ENCODE results near the gene CH25H. TPM values are rescaled to one million over a fixed set of nuclear protein-coding genes. Genes with fewer than 3 reads are reported as not detected.

The CH25H gene
- total RNA-seq, 1 experiment from 2014 or later = not detected

DNA sequence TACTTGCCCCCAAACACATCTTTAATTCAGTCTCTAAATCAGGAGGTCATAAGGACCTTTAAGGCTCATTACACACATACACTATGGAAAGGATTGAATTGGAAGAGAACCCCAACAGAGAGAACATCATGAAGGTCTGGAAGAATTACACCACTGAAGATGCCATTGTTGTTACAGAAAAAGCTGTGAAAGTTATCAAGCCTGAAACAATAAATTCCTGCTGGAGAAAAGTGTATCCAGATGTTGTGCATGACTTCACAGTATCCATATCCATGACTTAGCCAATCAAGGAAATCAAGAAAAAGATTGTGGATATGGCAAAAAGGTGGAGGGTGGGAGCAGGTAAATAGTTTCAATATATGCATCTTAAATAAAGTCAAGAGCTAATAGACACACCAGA lies 30.7 kb upstream of the CH25H start:
- BruUV-seq (replicated peaks) = no TSS peak
- ChIA-PET POLR2A (ENCODE audit: unreplicated experiment) (no interaction called here), CTCF (no interaction called here)
- DNase-seq = no peak
- Histone ChIP-seq H3K4me1 (replicated peaks; ENCODE audit: insufficient read depth) (peaks cover 16% of the 10 kb centered on the region), H3K27me3 (ENCODE audit: insufficient read depth, low read depth) (no peaks in the 10 kb centered on the region), H3F3A (ENCODE audit: insufficient read depth, low read depth) (peaks cover 8% of the 10 kb centered on the region; the same call in 1 of the 2 replicates), H2AFZ (no peak overlapping the region), H3K4me2 (no peak overlapping the region), H3K79me2 (ENCODE audit: low read depth) (no peaks in the 10 kb centered on the region), H3K9me2 (ENCODE audit: insufficient read depth) (no peaks in the 10 kb centered on the region), H4K20me1 (ENCODE audit: insufficient read depth) (no peaks in the 10 kb centered on the region), H3K4me3 (no peak overlapping the region), H3K27ac (no peak overlapping the region), H3K9me3 (ENCODE audit: insufficient read depth, low read depth) (no peaks in the 10 kb centered on the region), H3K36me3 (ENCODE audit: low read depth) (no peaks in the 10 kb centered on the region)
- intact Hi-C loops (cut with micrococcal nuclease; ENCODE audit: unreplicated experiment) = no loop called here
- no peak for TF ChIP-seq EZH2 (IDR thresholded peaks at IDR 0.05; ENCODE audit: low read depth)
- TF ChIP-seq, protein P1, sequence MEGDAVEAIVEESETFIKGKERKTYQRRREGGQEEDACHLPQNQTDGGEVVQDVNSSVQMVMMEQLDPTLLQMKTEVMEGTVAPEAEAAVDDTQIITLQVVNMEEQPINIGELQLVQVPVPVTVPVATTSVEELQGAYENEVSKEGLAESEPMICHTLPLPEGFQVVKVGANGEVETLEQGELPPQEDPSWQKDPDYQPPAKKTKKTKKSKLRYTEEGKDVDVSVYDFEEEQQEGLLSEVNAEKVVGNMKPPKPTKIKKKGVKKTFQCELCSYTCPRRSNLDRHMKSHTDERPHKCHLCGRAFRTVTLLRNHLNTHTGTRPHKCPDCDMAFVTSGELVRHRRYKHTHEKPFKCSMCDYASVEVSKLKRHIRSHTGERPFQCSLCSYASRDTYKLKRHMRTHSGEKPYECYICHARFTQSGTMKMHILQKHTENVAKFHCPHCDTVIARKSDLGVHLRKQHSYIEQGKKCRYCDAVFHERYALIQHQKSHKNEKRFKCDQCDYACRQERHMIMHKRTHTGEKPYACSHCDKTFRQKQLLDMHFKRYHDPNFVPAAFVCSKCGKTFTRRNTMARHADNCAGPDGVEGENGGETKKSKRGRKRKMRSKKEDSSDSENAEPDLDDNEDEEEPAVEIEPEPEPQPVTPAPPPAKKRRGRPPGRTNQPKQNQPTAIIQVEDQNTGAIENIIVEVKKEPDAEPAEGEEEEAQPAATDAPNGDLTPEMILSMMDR (conservative IDR thresholded peaks at IDR 0.05) = no peak

DNA sequence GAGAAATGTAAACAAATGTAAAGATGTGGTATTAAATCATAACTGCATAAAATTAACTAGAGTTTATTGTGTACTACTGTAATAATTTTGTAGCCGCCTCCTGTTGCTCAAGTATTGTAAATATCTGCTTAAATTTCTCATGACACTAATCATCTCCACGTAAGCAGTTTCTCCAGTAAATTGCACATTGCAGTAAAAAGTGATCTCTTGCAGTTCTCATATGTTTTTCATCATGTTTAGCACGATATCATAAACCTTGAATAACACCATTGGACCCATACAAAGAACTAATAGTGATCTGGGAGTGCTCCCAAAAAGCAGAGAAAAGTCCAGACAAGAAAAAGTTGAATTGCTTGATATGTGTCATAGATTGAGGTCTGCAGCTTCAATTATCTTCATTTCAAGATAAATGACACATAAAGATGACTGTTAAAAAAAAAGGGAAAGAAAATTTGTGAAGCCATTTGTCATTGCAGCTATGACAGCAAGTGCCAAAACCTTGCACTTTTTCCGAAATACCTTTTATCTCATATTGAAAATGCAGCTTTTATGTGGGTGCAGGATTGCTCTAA lies 29.2 kb upstream of the CH25H start:
- POLR2A ChIA-PET (ENCODE audit: unreplicated experiment) = no interaction called here
- intact Hi-C loops (cut with micrococcal nuclease; ENCODE audit: unreplicated experiment) = no loop called here
- no peak for TF ChIP-seq EZH2 (IDR thresholded peaks at IDR 0.05; ENCODE audit: low read depth)
- TF ChIP-seq, protein P1 (conservative IDR thresholded peaks at IDR 0.05) = no peak
- H2AFZ ChIP-seq = no peak overlapping the region
- no peaks in the 10 kb centered on the region for H4K20me1 ChIP-seq (ENCODE audit: insufficient read depth)
- no peaks in the 10 kb centered on the region for H3K79me2 ChIP-seq (ENCODE audit: low read depth)
- H3K27ac ChIP-seq = no peak overlapping the region
- no peaks in the 10 kb centered on the region for H3K27me3 ChIP-seq (ENCODE audit: insufficient read depth, low read depth)
- no peaks in the 10 kb centered on the region for H3K36me3 ChIP-seq (ENCODE audit: low read depth)
- H3K4me1 ChIP-seq (replicated peaks; ENCODE audit: insufficient read depth) = 0 out of 2 replicates have a peak, but pooled peaks cover 1% of the 10 kb centered on the region
- no peak for DNase-seq
- H3K9me3 ChIP-seq (ENCODE audit: insufficient read depth, low read depth) = no peaks in the 10 kb centered on the region
- BruUV-seq (replicated peaks) = no TSS peak
- H3K4me2 ChIP-seq = no peak overlapping the region
- no peaks in the 10 kb centered on the region for H3K9me2 ChIP-seq (ENCODE audit: insufficient read depth)
- H3F3A ChIP-seq (ENCODE audit: insufficient read depth, low read depth) = no peaks in the 10 kb centered on the region
- CTCF ChIA-PET = no interaction called here
- H3K4me3 ChIP-seq = no peak overlapping the region

DNA sequence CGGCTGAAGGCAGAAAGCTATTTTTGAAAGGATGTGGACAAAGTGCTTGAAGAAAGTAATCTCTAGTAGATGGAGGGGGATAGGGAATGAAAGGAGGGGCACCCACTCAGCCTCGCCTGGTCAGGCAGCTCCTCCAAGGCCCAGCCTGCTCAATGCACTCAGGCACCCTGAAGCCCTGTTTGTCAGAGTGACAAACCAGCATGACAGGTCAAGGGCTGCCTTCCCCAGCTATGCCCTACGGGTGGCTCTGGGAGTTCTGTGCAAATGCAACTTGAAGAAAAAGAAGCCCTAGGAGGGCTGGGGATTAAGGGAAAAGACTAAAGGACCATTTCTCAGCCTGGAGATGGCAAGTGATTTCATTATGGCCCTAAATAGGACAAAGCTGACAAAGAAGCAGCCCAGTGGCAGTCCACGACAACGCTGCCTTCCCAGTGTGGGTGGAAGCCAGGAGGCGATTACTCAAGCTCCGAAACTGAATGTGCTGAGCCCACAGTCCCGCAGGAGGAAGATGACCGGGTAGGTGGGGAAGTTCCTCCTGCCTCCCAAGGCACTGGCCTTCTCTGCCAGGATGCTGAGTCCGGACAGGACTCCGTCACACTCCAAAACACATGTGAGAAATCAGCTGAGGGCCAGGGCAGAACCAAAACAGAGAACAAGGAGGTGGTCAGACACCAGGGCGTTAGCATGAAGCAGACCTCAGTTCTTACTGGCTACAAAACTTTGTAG lies 28.1 kb upstream of the CH25H start:
- Histone ChIP-seq H3K4me2 (no peak overlapping the region), H3F3A (ENCODE audit: insufficient read depth, low read depth) (no peaks in the 10 kb centered on the region), H3K4me3 (no peak overlapping the region), H3K9me3 (ENCODE audit: insufficient read depth, low read depth) (no peaks in the 10 kb centered on the region), H3K9me2 (ENCODE audit: insufficient read depth) (no peaks in the 10 kb centered on the region), H3K4me1 (replicated peaks; ENCODE audit: insufficient read depth) (no peaks in the 10 kb centered on the region), H3K27me3 (ENCODE audit: insufficient read depth, low read depth) (no peaks in the 10 kb centered on the region), H3K27ac (no peak overlapping the region), H2AFZ (no peak overlapping the region), H3K79me2 (ENCODE audit: low read depth) (no peaks in the 10 kb centered on the region), H3K36me3 (ENCODE audit: low read depth) (no peaks in the 10 kb centered on the region), H4K20me1 (ENCODE audit: insufficient read depth) (no peaks in the 10 kb centered on the region)
- intact Hi-C loops (cut with micrococcal nuclease; ENCODE audit: unreplicated experiment) = no loop called here
- no TSS peak for BruUV-seq (replicated peaks)
- CTCF ChIA-PET = interaction anchor here (0.6 kb wide), 1 partner anchor 112 kb away, joined by 4 read pairs; no protein-coding TSS in a partner anchor
- no peak for DNase-seq
- POLR2A ChIA-PET (ENCODE audit: unreplicated experiment) = no interaction called here
- TF ChIP-seq, protein P1 (conservative IDR thresholded peaks at IDR 0.05) = no peak
- TF ChIP-seq EZH2 (IDR thresholded peaks at IDR 0.05; ENCODE audit: low read depth) = no peak
